ENCODE data around the gene RABGAP1L. TPM values are rescaled to one million over a fixed set of nuclear protein-coding genes. Genes with fewer than 3 reads are reported as not detected.

RABGAP1L gene
- total and polyA plus RNA-seq, 10 of the 15 experiments (the other 5 are each of a cell fraction or from before 2014, with no cell fraction given): 5.8 to 194 (median 113) TPM

DNA sequence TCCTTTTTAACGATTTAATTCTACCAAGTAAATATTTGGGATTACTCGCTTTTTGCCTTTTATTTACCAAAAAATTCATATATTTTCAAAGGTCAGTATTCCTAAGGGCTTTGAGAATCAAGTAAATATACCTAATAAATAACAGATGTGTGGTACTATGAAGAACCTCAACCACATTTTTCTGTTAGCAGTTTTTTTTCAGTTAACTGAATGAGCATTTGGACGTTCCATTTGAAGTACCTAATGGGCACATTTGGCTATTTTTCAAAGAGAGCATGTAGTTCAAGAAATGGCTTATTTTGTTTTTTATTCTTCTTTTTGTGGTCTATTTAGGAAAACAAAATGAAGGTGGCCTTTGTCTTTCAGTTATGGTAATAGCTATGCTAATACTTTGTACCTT is 541.5 kb downstream of the RABGAP1L start:
- RAD21 ChIA-PET (ENCODE audit: unreplicated experiment): no interaction called here
- H3K9me3 ChIP-seq (replicated peaks; ENCODE audit: control insufficient read depth, insufficient read depth, low read length): no peaks in the 10 kb centered on the region
- POLR2A ChIA-PET: no interaction called here

More for the DNA sequence above, 541.5 kb downstream of the RABGAP1L start:
- in situ Hi-C loops (cut with MboI): no loop called here
- ChIA-PET SMC1A (ENCODE audit: uncharacterized antibody, unreplicated experiment) (interaction anchor here (1.2 kb wide), 1 partner anchor 439 kb away, joined by 3 read pairs; no protein-coding TSS in a partner anchor), CTCF (interaction anchor here (1.0 kb wide), 1 partner anchor 18 kb away, joined by 3 read pairs; no protein-coding TSS in a partner anchor)
- Histone ChIP-seq H3K4me1 (ENCODE audit: control insufficient read depth, insufficient read depth, low read length) (no peaks in the 10 kb centered on the region), H3K4me2 (ENCODE audit: control insufficient read depth, insufficient read depth) (no peak overlapping the region), H3K27ac (ENCODE audit: control insufficient read depth, insufficient read depth) (no peak overlapping the region), H2AFZ (ENCODE audit: control insufficient read depth, low read depth, low read length) (no peak overlapping the region), H4K20me1 (ENCODE audit: control insufficient read depth, insufficient read depth) (no peaks in the 10 kb centered on the region), H3K27me3 (replicated peaks in 1 of 2; ENCODE audit: control insufficient read depth in 2 of 2, insufficient read depth in 2 of 2, low read length in 1 of 2) (no peaks in the 10 kb centered on the region), H3K79me2 (ENCODE audit: control insufficient read depth, insufficient read depth, low read length) (no peaks in the 10 kb centered on the region), H3K36me3 (ENCODE audit: control insufficient read depth in 2 of 2, insufficient read depth in 2 of 2, low read length in 1 of 2) (peaks cover 0 to 11% of the 10 kb centered on the region in 2 experiments; a peak in 2 of 4 replicates), H3K9ac (ENCODE audit: control insufficient read depth, insufficient read depth, low read length) (no peak overlapping the region), H3K4me3 (no peak overlapping the region)
- DNase-seq (ENCODE audit: low read depth, low spot score) (no peak), FAIRE-seq (no peak), ATAC-seq (no peak)
- no TSS peak for BruUV-seq (replicated peaks)
- intact Hi-C loops (cut with micrococcal nuclease; ENCODE audit: unreplicated experiment): no loop called here
- 98% methylated on average over 3 of the region's 3 CpGs for WGBS (ENCODE audit: insufficient coverage, insufficient replicate concordance, low lambda C conversion rate, missing lambda C conversion rate)
- TF ChIP-seq, protein P1, sequence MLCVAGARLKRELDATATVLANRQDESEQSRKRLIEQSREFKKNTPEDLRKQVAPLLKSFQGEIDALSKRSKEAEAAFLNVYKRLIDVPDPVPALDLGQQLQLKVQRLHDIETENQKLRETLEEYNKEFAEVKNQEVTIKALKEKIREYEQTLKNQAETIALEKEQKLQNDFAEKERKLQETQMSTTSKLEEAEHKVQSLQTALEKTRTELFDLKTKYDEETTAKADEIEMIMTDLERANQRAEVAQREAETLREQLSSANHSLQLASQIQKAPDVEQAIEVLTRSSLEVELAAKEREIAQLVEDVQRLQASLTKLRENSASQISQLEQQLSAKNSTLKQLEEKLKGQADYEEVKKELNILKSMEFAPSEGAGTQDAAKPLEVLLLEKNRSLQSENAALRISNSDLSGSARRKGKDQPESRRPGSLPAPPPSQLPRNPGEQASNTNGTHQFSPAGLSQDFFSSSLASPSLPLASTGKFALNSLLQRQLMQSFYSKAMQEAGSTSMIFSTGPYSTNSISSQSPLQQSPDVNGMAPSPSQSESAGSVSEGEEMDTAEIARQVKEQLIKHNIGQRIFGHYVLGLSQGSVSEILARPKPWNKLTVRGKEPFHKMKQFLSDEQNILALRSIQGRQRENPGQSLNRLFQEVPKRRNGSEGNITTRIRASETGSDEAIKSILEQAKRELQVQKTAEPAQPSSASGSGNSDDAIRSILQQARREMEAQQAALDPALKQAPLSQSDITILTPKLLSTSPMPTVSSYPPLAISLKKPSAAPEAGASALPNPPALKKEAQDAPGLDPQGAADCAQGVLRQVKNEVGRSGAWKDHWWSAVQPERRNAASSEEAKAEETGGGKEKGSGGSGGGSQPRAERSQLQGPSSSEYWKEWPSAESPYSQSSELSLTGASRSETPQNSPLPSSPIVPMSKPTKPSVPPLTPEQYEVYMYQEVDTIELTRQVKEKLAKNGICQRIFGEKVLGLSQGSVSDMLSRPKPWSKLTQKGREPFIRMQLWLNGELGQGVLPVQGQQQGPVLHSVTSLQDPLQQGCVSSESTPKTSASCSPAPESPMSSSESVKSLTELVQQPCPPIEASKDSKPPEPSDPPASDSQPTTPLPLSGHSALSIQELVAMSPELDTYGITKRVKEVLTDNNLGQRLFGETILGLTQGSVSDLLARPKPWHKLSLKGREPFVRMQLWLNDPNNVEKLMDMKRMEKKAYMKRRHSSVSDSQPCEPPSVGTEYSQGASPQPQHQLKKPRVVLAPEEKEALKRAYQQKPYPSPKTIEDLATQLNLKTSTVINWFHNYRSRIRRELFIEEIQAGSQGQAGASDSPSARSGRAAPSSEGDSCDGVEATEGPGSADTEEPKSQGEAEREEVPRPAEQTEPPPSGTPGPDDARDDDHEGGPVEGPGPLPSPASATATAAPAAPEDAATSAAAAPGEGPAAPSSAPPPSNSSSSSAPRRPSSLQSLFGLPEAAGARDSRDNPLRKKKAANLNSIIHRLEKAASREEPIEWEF (IDR thresholded peaks at IDR 0.05; ENCODE audit: insufficient replicate concordance, low read depth, low read length): no peak
- TF ChIP-seq, protein P2, sequence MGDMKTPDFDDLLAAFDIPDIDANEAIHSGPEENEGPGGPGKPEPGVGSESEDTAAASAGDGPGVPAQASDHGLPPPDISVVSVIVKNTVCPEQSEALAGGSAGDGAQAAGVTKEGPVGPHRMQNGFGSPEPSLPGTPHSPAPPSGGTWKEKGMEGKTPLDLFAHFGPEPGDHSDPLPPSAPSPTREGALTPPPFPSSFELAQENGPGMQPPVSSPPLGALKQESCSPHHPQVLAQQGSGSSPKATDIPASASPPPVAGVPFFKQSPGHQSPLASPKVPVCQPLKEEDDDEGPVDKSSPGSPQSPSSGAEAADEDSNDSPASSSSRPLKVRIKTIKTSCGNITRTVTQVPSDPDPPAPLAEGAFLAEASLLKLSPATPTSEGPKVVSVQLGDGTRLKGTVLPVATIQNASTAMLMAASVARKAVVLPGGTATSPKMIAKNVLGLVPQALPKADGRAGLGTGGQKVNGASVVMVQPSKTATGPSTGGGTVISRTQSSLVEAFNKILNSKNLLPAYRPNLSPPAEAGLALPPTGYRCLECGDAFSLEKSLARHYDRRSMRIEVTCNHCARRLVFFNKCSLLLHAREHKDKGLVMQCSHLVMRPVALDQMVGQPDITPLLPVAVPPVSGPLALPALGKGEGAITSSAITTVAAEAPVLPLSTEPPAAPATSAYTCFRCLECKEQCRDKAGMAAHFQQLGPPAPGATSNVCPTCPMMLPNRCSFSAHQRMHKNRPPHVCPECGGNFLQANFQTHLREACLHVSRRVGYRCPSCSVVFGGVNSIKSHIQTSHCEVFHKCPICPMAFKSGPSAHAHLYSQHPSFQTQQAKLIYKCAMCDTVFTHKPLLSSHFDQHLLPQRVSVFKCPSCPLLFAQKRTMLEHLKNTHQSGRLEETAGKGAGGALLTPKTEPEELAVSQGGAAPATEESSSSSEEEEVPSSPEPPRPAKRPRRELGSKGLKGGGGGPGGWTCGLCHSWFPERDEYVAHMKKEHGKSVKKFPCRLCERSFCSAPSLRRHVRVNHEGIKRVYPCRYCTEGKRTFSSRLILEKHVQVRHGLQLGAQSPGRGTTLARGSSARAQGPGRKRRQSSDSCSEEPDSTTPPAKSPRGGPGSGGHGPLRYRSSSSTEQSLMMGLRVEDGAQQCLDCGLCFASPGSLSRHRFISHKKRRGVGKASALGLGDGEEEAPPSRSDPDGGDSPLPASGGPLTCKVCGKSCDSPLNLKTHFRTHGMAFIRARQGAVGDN (IDR thresholded peaks at IDR 0.05): no peak
- no peak for TF ChIP-seq CEBPB (IDR thresholded peaks at IDR 0.05; ENCODE audit: borderline replicate concordance in 1 of 2, low read depth in 2 of 2, low read length in 2 of 2)
- no peak for TF ChIP-seq SMC3 (IDR thresholded peaks at IDR 0.05; ENCODE audit: borderline replicate concordance, low read length)

All from GM12878 (cell line).